MCF 10A (cell line): ENCODE results near the gene CD6. TPM values are rescaled to one million over a fixed set of nuclear protein-coding genes. Genes with fewer than 3 reads are reported as not detected.

Experiments used
- BruUV-seq: library from RNA; stranded (reverse); fragments of 400-500 nt; replicated peaks from 2 replicates; lab custom pipeline; 2021; lab: Mats Ljungman, UMichigan
- CTCF ChIA-PET: fragments of 300-600 bp; sonication (Branson Sonifier 250); formaldehyde crosslinking; extraction: SDS; loops from one replicate; lab custom pipeline; 2021; ENCODE audit warnings: antibody characterized with exemption, inconsistent platforms; lab: Yijun Ruan, JAX
- POLR2A ChIA-PET: fragments of 300-600, 350-650 bp; sonication (Branson Sonifier 250); formaldehyde crosslinking; extraction: SDS; loops from one replicate; lab custom pipeline; 2020; ENCODE audit warnings: antibody characterized with exemption, inconsistent platforms; lab: Yijun Ruan, JAX
- DNase-seq: peaks from one replicate; pipeline ENCODE4 v3.0.0-alpha.2; 2018; ENCODE audit not compliant: unreplicated experiment
- H3K27ac Mint-ChIP-seq: one replicate; pipeline ENCODE4 v1.8.0; 2022; ENCODE audit warnings: mild to moderate bottlenecking, low read depth, mixed read lengths; ENCODE audit not compliant: unreplicated experiment
- H3K27me3 Mint-ChIP-seq: one replicate; pipeline ENCODE4 v1.8.0; 2022; ENCODE audit warnings: mixed read lengths; ENCODE audit not compliant: insufficient read depth, unreplicated experiment
- H3K36me3 Mint-ChIP-seq: one replicate; pipeline ENCODE4 v1.8.0; 2022; ENCODE audit warnings: mild to moderate bottlenecking, moderate library complexity, mixed read lengths; ENCODE audit not compliant: insufficient read depth, unreplicated experiment
- H3K4me1 Mint-ChIP-seq: one replicate; pipeline ENCODE4 v1.8.0; 2022; ENCODE audit warnings: mixed read lengths; ENCODE audit not compliant: insufficient read depth, unreplicated experiment
- H3K4me3 Mint-ChIP-seq: one replicate; pipeline ENCODE4 v1.8.0; 2022; ENCODE audit warnings: mild to moderate bottlenecking, moderate library complexity, mixed read lengths; ENCODE audit not compliant: unreplicated experiment
- H3K9me3 Mint-ChIP-seq: one replicate; pipeline ENCODE4 v1.8.0; 2022; ENCODE audit warnings: mixed read lengths; ENCODE audit not compliant: unreplicated experiment
- CTCF ChIP-seq: fragments of 200-600 bp; IDR thresholded peaks from one replicate; pipeline ENCODE4 v1.8.0; 2022; ENCODE audit warnings: antibody characterized with exemption, mild to moderate bottlenecking; ENCODE audit not compliant: unreplicated experiment
- intact Hi-C: fragments of 100-400 bp; cut with micrococcal nuclease; formaldehyde crosslinking; loops from 2 replicates; pipeline ENCODE4 v1.14.1; 2022
- total RNA-seq: library from RNA; stranded (reverse); gene quantifications from 2 replicates; pipeline ENCODE4 v1.2.3, GENCODE V29; 2022

The CD6 gene
- total RNA-seq, 1 experiment from 2014 or later, result not detected

- no peaks in the 10 kb centered on the region for H3K9me3 Mint-ChIP-seq
- ChIA-PET CTCF (no interaction called here), POLR2A (interaction anchor here (0.6 kb wide), 1 partner anchor 68 kb away, joined by 3 read pairs; no protein-coding TSS in a partner anchor)
- H3K4me1 Mint-ChIP-seq, result no peaks in the 10 kb centered on the region
- no peaks in the 10 kb centered on the region for H3K36me3 Mint-ChIP-seq
- no peak for TF ChIP-seq CTCF
- peaks cover 68% of the 10 kb centered on the region for H3K27me3 Mint-ChIP-seq
- DNase-seq, result peak; percentile 46
- no TSS peak for BruUV-seq
- H3K4me3 Mint-ChIP-seq, result no peak overlapping the region
- intact Hi-C loops, result no loop called here
- H3K27ac Mint-ChIP-seq, result no peak overlapping the region
These were observed 50.3 kb downstream of the CD6 start for GRCh38 chr11:61021661-61022212.

GRCh38 chr11:61022311-61023085 is 51.0 kb downstream of the CD6 start:
- intact Hi-C loops, result no loop called here
- TF ChIP-seq CTCF, result no peak
- no peaks in the 10 kb centered on the region for H3K4me1 Mint-ChIP-seq
- no peaks in the 10 kb centered on the region for H3K9me3 Mint-ChIP-seq
- ChIA-PET POLR2A (interaction anchor here (0.6 kb wide), 1 partner anchor 68 kb away, joined by 3 read pairs; no protein-coding TSS in a partner anchor), CTCF (interaction anchor here (0.6 to 0.7 kb wide), 3 partner anchors 13 to 1357 kb away, joined by 3 read pairs; partner anchors contain the start of gene SLC15A3)
- no peak overlapping the region for H3K27ac Mint-ChIP-seq
- H3K36me3 Mint-ChIP-seq, result no peaks in the 10 kb centered on the region
- H3K4me3 Mint-ChIP-seq, result no peak overlapping the region
- no TSS peak for BruUV-seq
- DNase-seq, result no peak
- H3K27me3 Mint-ChIP-seq, result peaks cover 61% of the 10 kb centered on the region

DNA sequence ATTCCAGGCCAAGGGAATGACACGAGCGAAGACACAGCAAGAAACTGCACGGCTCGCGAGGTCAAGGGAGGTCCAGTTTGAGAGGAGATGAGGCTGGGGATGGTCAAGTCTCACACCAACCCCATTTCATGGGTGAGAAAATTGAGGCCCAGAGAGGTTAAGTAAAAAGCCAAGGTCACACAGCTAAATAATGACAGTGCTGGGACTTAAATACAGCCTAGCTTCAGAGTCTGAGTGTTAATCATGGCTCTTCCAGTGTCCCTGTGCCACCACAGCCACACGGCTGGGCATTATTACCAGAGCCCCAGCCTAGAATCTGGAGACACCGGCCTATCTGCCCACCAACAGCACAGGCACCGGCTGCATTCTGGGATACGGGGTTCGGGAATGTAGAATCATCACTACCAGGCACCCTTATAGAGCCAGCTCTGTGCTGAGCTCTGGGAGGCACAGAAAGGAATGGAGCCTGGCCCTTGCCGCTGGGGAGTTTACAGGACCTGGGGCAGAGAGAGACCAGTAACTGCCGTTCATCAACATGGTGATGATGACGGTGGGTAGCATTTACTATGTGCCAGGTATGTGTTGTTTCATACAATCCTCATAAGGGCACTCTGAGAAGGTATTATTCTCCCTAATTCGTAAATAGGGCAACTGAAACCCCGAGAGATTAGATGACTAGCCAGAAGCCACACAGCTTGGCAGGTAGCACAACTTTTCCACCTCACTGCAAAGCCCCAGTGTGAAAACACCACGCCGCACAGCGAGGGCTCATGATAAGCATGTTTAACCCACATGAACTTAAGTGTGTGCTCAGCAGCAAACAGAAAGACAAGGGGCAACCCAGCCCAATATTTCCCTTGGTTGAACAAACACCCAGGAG is 51.8 kb downstream of the CD6 start:
- intact Hi-C loops, result no loop called here
- CTCF ChIA-PET, result interaction anchor here (0.6 to 0.7 kb wide), 2 partner anchors 14 to 71 kb away, joined by 3 read pairs; partner anchors contain the start of gene SLC15A3
- Mint-ChIP-seq H3K36me3 (no peaks in the 10 kb centered on the region), H3K27ac (no peak overlapping the region), H3K9me3 (no peaks in the 10 kb centered on the region), H3K4me1 (peaks cover 5% of the 10 kb centered on the region), H3K27me3 (peaks cover 52% of the 10 kb centered on the region), H3K4me3 (no peak overlapping the region)
- POLR2A ChIA-PET, result no interaction called here
- BruUV-seq, result no TSS peak
- no peak for TF ChIP-seq CTCF
- no peak for DNase-seq

GRCh38 chr11:61023966-61024295 is 52.5 kb downstream of the CD6 start:
- ChIA-PET POLR2A (no interaction called here), CTCF (no interaction called here)
- Mint-ChIP-seq H3K4me1 (peaks cover 7% of the 10 kb centered on the region), H3K9me3 (no peaks in the 10 kb centered on the region), H3K4me3 (no peak overlapping the region), H3K36me3 (no peaks in the 10 kb centered on the region), H3K27ac (no peak overlapping the region), H3K27me3 (peaks cover 46% of the 10 kb centered on the region)
- no peak for TF ChIP-seq CTCF
- intact Hi-C loops, result no loop called here
- DNase-seq, result no peak
- BruUV-seq, result no TSS peak
